HEK293T (cell line): ENCODE results near the gene LPIN1.

ENCODE experiments used
- CTCF ChIA-PET: fragments of 350-600 bp; formaldehyde crosslinking; extraction: SDS; loops from one replicate; lab custom pipeline; 2021; ENCODE audit warnings: antibody characterized with exemption, inconsistent platforms; lab: Yijun Ruan, JAX
- POLR2A ChIA-PET: fragments of 350-600 bp; formaldehyde crosslinking; extraction: SDS; loops from one replicate; lab custom pipeline; 2020; ENCODE audit warnings: antibody characterized with exemption, inconsistent platforms; lab: Yijun Ruan, JAX
- DNase-seq: peaks from one replicate; pipeline ENCODE4 v3.0.0; 2012; ENCODE audit warnings: mixed read lengths; ENCODE audit errors: extremely low spot score
- ARNT ChIP-seq: fragments of 450-650 bp; IDR thresholded peaks from 2 replicates; pipeline ENCODE4 v1.6.1; 2017; ENCODE audit warnings: mild to moderate bottlenecking
- BHLHE40 ChIP-seq: fragments of 450-650 bp; IDR thresholded peaks from 2 replicates; pipeline ENCODE4 v1.6.1; 2016; ENCODE audit warnings: mild to moderate bottlenecking, moderate library complexity, borderline replicate concordance
- CTBP1 ChIP-seq: fragments of 450-650 bp; IDR thresholded peaks from 2 replicates; pipeline ENCODE4 v1.6.1; 2016; ENCODE audit warnings: borderline replicate concordance
- ELF4 ChIP-seq: fragments of 450-650 bp; IDR thresholded peaks from 2 replicates; pipeline ENCODE4 v1.6.1; 2017; ENCODE audit warnings: antibody characterized with exemption
- FOXA1 ChIP-seq: fragments of 450-650 bp; IDR thresholded peaks from 2 replicates; pipeline ENCODE4 v1.6.1; 2016; ENCODE audit warnings: mild to moderate bottlenecking
- FOXK2 ChIP-seq: fragments of 450-650 bp; IDR thresholded peaks from 2 replicates; pipeline ENCODE4 v1.6.1; 2016; ENCODE audit warnings: mild to moderate bottlenecking
- FOXM1 ChIP-seq: fragments of 450-650 bp; IDR thresholded peaks from 2 replicates; pipeline ENCODE4 v1.6.1; 2017; ENCODE audit warnings: mild to moderate bottlenecking, borderline replicate concordance
- HDGF ChIP-seq: fragments of 450-650 bp; IDR thresholded peaks from 2 replicates; pipeline ENCODE4 v1.6.1; 2017; ENCODE audit warnings: antibody characterized with exemption, borderline replicate concordance
- L3MBTL2 ChIP-seq: fragments of 450-650 bp; conservative IDR thresholded peaks from 2 replicates; pipeline ENCODE4 v1.6.1; 2016; ENCODE audit warnings: mild to moderate bottlenecking
- LEF1 ChIP-seq: fragments of 450-650 bp; IDR thresholded peaks from 2 replicates; pipeline ENCODE4 v1.6.1; 2017; ENCODE audit warnings: mild to moderate bottlenecking, borderline replicate concordance
- NFRKB ChIP-seq: fragments of 450-650 bp; IDR thresholded peaks from 2 replicates; pipeline ENCODE4 v1.6.1; 2016; ENCODE audit warnings: mild to moderate bottlenecking, moderate library complexity
- PKNOX1 ChIP-seq: fragments of 450-650 bp; IDR thresholded peaks from 2 replicates; pipeline ENCODE4 v1.6.1; 2016
- SP1 ChIP-seq: fragments of 450-650 bp; IDR thresholded peaks from 2 replicates; pipeline ENCODE4 v1.6.1; 2017
- SUZ12 ChIP-seq: fragments of 450-650 bp; IDR thresholded peaks from 2 replicates; pipeline ENCODE4 v1.6.1; 2016; ENCODE audit warnings: mild to moderate bottlenecking
- TARDBP ChIP-seq: fragments of 450-650 bp; IDR thresholded peaks from 2 replicates; pipeline ENCODE4 v1.6.1; 2016
- ZNF384 ChIP-seq: fragments of 450-650 bp; IDR thresholded peaks from 2 replicates; pipeline ENCODE4 v1.6.1; 2016

LPIN1 gene

GRCh38 chr2:11796190-11797171 is 50.0 kb downstream of the LPIN1 start:
- ChIA-PET CTCF (interaction anchor here (1.4 kb wide), 1 partner anchor 9 kb away, joined by 3 read pairs; no protein-coding TSS in a partner anchor), POLR2A (no interaction called here)
- TF ChIP-seq CTBP1 (no peak), NFRKB (no peak), TARDBP (no peak), ARNT (no peak), PKNOX1 (no peak), FOXK2 (no peak), LEF1 (no peak)
- DNase-seq, result no peak

GRCh38 chr2:11797846-11798245 is 51.4 kb downstream of the LPIN1 start:
- TF ChIP-seq TARDBP, result no peak
- TF ChIP-seq BHLHE40, result no peak
- no peak for TF ChIP-seq SP1
- no peak for TF ChIP-seq FOXA1
- TF ChIP-seq FOXM1, result no peak
- TF ChIP-seq PKNOX1, result no peak
- no peak for TF ChIP-seq FOXK2
- no peak for TF ChIP-seq L3MBTL2
- TF ChIP-seq ARNT, result no peak
- TF ChIP-seq ZNF384, result no peak
- no peak for TF ChIP-seq LEF1
- TF ChIP-seq CTBP1, result no peak
- TF ChIP-seq NFRKB, result no peak
- TF ChIP-seq ELF4, result no peak
- POLR2A ChIA-PET, result no interaction called here
- CTCF ChIA-PET, result no interaction called here
- no peak for DNase-seq

GRCh38 chr2:11798701-11799435 is 52.4 kb downstream of the LPIN1 start:
- no peak for DNase-seq
- POLR2A ChIA-PET, result no interaction called here
- CTCF ChIA-PET, result no interaction called here
- TF ChIP-seq SP1 (no peak), SUZ12 (no peak), PKNOX1 (peak; percentile 17; the same call in 1 of the 2 replicates), FOXK2 (no peak)

- CTCF ChIA-PET, result no interaction called here
- TF ChIP-seq SUZ12 (no peak), ELF4 (no peak)
- no peak for DNase-seq
- POLR2A ChIA-PET, result no interaction called here
Measured at GRCh38 chr2:11799826-11800225, 53.4 kb downstream of the LPIN1 start.

- TF ChIP-seq SP1 (no peak), FOXM1 (no peak), ELF4 (no peak), TARDBP (no peak), CTBP1 (no peak), BHLHE40 (no peak), ZNF384 (no peak), NFRKB (no peak), HDGF (no peak), SUZ12 (no peak), PKNOX1 (no peak), LEF1 (no peak), ARNT (no peak), FOXK2 (no peak), L3MBTL2 (no peak), FOXA1 (no peak)
- CTCF ChIA-PET, result no interaction called here
- no peak for DNase-seq
- POLR2A ChIA-PET, result no interaction called here
Measured at GRCh38 chr2:11802782-11803191, 56.4 kb downstream of the LPIN1 start.

GRCh38 chr2:11805024-11805423 is 58.6 kb downstream of the LPIN1 start:
- TF ChIP-seq FOXA1 (no peak), ELF4 (no peak), SUZ12 (no peak), SP1 (no peak), FOXK2 (no peak), TARDBP (no peak), L3MBTL2 (no peak), BHLHE40 (no peak), NFRKB (no peak), LEF1 (no peak), ZNF384 (no peak)
- DNase-seq, result no peak
- ChIA-PET CTCF (no interaction called here), POLR2A (no interaction called here)
